RWPE1 (cell line): ENCODE results near the gene CCNB3.

Source experiments
- CTCF ChIA-PET: fragments of 350-600 bp; sonication (Branson Sonifier 250); formaldehyde crosslinking; extraction: SDS; loops from one replicate; lab custom pipeline; 2021; lab: Yijun Ruan, JAX
- POLR2A ChIA-PET: fragments of 400-600 bp; formaldehyde crosslinking; extraction: SDS; loops from one replicate; lab custom pipeline; 2020; ENCODE audit warnings: antibody characterized with exemption; ENCODE audit not compliant: low non-redundant PET; lab: Yijun Ruan, JAX
- DNase-seq: peaks from one replicate; pipeline ENCODE4 v3.0.0; 2012; ENCODE audit warnings: low spot score
- H3K27ac ChIP-seq: fragments of 450-650 bp; 2 replicates; pipeline ENCODE4 v1.5.1; 2017
- CTCF ChIP-seq: fragments of 450-650 bp; conservative IDR thresholded peaks from 2 replicates; pipeline ENCODE4 v1.5.1; 2017; ENCODE audit warnings: low read depth, mild to moderate bottlenecking

Gene CCNB3

GRCh38 chrX:50204364-50204899 lies at the start of gene CCNB3:
Gene CCNB3 (plus strand): TSS chrX:50204765. CDS start chrX:50285164, 80,399 bp downstream.
- DNase-seq = peak; percentile 45
- H3K27ac ChIP-seq = peak within 1 kb of the TSS; percentile 45
- ChIA-PET CTCF (interaction anchor here (0.6 to 1.0 kb wide), 6 partner anchors 33 to 1573 kb away, joined by 3 to 4 read pairs (median 3); no protein-coding TSS in a partner anchor), POLR2A (no interaction called here)
- peak; percentile 52 for TF ChIP-seq CTCF

GRCh38 chrX:50157545-50158135 lies 46.9 kb upstream of the CCNB3 start:
- ChIA-PET CTCF (no interaction called here), POLR2A (no interaction called here)
- no peak overlapping the region for H3K27ac ChIP-seq
- TF ChIP-seq CTCF = no peak
- no peak for DNase-seq

- TF ChIP-seq CTCF = no peak
- ChIA-PET POLR2A (no interaction called here), CTCF (no interaction called here)
- no peak for DNase-seq
- H3K27ac ChIP-seq = no peak overlapping the region
Measured at GRCh38 chrX:50158593-50158992, 46.0 kb upstream of the CCNB3 start.

GRCh38 chrX:50161127-50161526 lies 43.4 kb upstream of the CCNB3 start:
- no peak for DNase-seq
- TF ChIP-seq CTCF = no peak
- ChIA-PET POLR2A (no interaction called here), CTCF (no interaction called here)
- H3K27ac ChIP-seq = no peak overlapping the region

- ChIA-PET CTCF (interaction anchor here (0.6 kb wide), 1 partner anchor 414 kb away, joined by 3 read pairs; no protein-coding TSS in a partner anchor), POLR2A (no interaction called here)
- H3K27ac ChIP-seq = no peak overlapping the region
- TF ChIP-seq CTCF = no peak
- no peak for DNase-seq
Measured at GRCh38 chrX:50165727-50166126, 38.8 kb upstream of the CCNB3 start.

- H3K27ac ChIP-seq = no peak overlapping the region
- no peak for DNase-seq
- TF ChIP-seq CTCF = no peak
- ChIA-PET CTCF (no interaction called here), POLR2A (no interaction called here)
Measured at GRCh38 chrX:50167366-50167765, 37.2 kb upstream of the CCNB3 start.
